Neural crest cell (in vitro differentiated cells): ENCODE data around the gene LOXL1. TPM values are rescaled to one million over a fixed set of nuclear protein-coding genes. Genes with fewer than 3 reads are reported as not detected.
A peak's percentile ranks its signal among the peaks of the same experiment; 100 is the strongest.

Source experiments
- DNase-seq: peaks from one replicate; pipeline ENCODE4 v3.0.0; 2021; ENCODE audit warnings: low read depth, mixed read lengths, low spot score
- H3K27ac Mint-ChIP-seq: one replicate; pipeline ENCODE4 v1.8.0; 2021; ENCODE audit warnings: mild to moderate bottlenecking, mixed read lengths; ENCODE audit not compliant: unreplicated experiment
- H3K27me3 Mint-ChIP-seq: 2 replicates; pipeline ENCODE4 v1.8.0; 2021; ENCODE audit warnings: low read depth, mild to moderate bottlenecking, mixed read lengths
- H3K36me3 Mint-ChIP-seq: 2 replicates; pipeline ENCODE4 v1.8.0; 2021; ENCODE audit warnings: low read depth, mild to moderate bottlenecking, mixed read lengths
- H3K4me1 Mint-ChIP-seq: 2 replicates; pipeline ENCODE4 v1.8.0; 2021; ENCODE audit warnings: mixed read lengths
- H3K4me3 Mint-ChIP-seq: one replicate; pipeline ENCODE4 v1.8.0; 2021; ENCODE audit warnings: mild to moderate bottlenecking, mixed read lengths
- H3K9me3 Mint-ChIP-seq: 2 replicates; pipeline ENCODE4 v1.8.0; 2021; ENCODE audit warnings: mixed read lengths
- CTCF ChIP-seq: fragments of 200-600 bp; sonication (generic); conservative IDR thresholded peaks from 2 replicates; pipeline ENCODE4 v1.5.0; 2021; ENCODE audit warnings: antibody characterized with exemption, mild to moderate bottlenecking
- total RNA-seq: library from RNA; stranded (reverse); gene quantifications from 2 replicates; pipeline ENCODE4 v1.2.1, GENCODE V29; 2021

LOXL1 gene
- total RNA-seq, 1 donor from 2014 or later = 17.3 TPM

- Mint-ChIP-seq H3K4me3 (no peak overlapping the region), H3K36me3 (peaks cover 4% of the 10 kb centered on the region), H3K9me3 (peaks cover 9% of the 10 kb centered on the region), H3K27me3 (peaks cover 10% of the 10 kb centered on the region), H3K27ac (no peak overlapping the region), H3K4me1 (peaks cover 9% of the 10 kb centered on the region)
- TF ChIP-seq CTCF = no peak
- DNase-seq = no peak
These were observed 12.1 kb upstream of the LOXL1 start for GRCh38 chr15:73914145-73914544.

DNA sequence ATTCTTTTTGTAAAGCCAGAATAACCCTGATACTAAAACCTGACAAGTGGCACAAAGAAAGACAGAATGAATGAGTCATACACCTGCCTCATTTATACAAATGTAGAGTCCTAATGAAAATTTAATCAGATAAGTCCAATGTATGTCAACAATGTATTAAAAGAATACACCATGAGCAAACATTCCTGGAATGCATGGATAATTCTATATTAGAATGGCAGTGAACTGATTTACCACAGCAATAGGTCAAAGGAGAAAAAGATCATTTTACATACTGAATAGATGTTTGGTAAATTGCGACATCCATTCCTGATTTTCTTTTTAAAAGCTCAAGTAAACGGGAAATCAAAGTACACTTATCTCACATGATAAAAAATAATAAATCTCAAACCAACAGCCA is 11.2 kb upstream of the LOXL1 start:
- no peak for TF ChIP-seq CTCF
- H3K4me1 Mint-ChIP-seq = peaks cover 10% of the 10 kb centered on the region
- peaks cover 9% of the 10 kb centered on the region for H3K9me3 Mint-ChIP-seq
- DNase-seq = no peak
- H3K27me3 Mint-ChIP-seq = peaks cover 10% of the 10 kb centered on the region
- no peak overlapping the region for H3K27ac Mint-ChIP-seq
- H3K4me3 Mint-ChIP-seq = no peak overlapping the region
- peaks cover 4% of the 10 kb centered on the region for H3K36me3 Mint-ChIP-seq

GRCh38 chr15:73918784-73919183 is 7.5 kb upstream of the LOXL1 start:
- Mint-ChIP-seq H3K9me3 (peaks cover 9% of the 10 kb centered on the region), H3K36me3 (peaks cover 4% of the 10 kb centered on the region), H3K4me1 (peaks cover 31% of the 10 kb centered on the region), H3K4me3 (no peak overlapping the region), H3K27me3 (no peaks in the 10 kb centered on the region), H3K27ac (no peak overlapping the region)
- DNase-seq = no peak
- no peak for TF ChIP-seq CTCF

GRCh38 chr15:73919706-73920105 is 6.6 kb upstream of the LOXL1 start:
- Mint-ChIP-seq H3K36me3 (peaks cover 4% of the 10 kb centered on the region), H3K4me1 (peaks cover 40% of the 10 kb centered on the region), H3K9me3 (peaks cover 9% of the 10 kb centered on the region), H3K27me3 (no peaks in the 10 kb centered on the region), H3K27ac (no peak overlapping the region), H3K4me3 (no peak overlapping the region)
- no peak for TF ChIP-seq CTCF
- DNase-seq = no peak

- TF ChIP-seq CTCF = no peak
- DNase-seq = no peak
- H3K27ac Mint-ChIP-seq = peak overlapping the region; percentile 2
- peaks cover 47% of the 10 kb centered on the region for H3K4me1 Mint-ChIP-seq
- H3K36me3 Mint-ChIP-seq = peaks cover 4% of the 10 kb centered on the region
- H3K4me3 Mint-ChIP-seq = no peak overlapping the region
- peaks cover 9% of the 10 kb centered on the region for H3K9me3 Mint-ChIP-seq
- peaks cover 7% of the 10 kb centered on the region for H3K27me3 Mint-ChIP-seq
These were observed 4.9 kb upstream of the LOXL1 start for GRCh38 chr15:73921254-73921925.
